K562 (cell line): ENCODE results near the gene RAB7A.

ENCODE experiments used
- EZH2 ChIP-seq: IDR thresholded peaks from 2 replicates; pipeline ENCODE4 v1.6.1; 2012; ENCODE audit warnings: low read depth, mild to moderate bottlenecking, inconsistent platforms, low read length, borderline replicate concordance
- MAX ChIP-seq: sonication (generic); formaldehyde crosslinking; IDR thresholded peaks from 2 replicates; pipeline ENCODE4 v1.9.0; 2022; ENCODE audit warnings: mild to moderate bottlenecking, missing genetic modification reagents
- ZNF384 ChIP-seq: IDR thresholded peaks from 2 replicates; pipeline ENCODE4 v1.6.1; 2012; ENCODE audit warnings: low read depth, low read length, improper control_type of control experiment

GRCh38 chr3:128681369-128681829 lies 44.6 kb upstream of the RAB7A start:
- TF ChIP-seq ZNF384: no peak
- TF ChIP-seq MAX (CRISPR knock-in tag): no peak
- no peak for TF ChIP-seq EZH2
